ENCODE measurements around the gene ZNF182. TPM values are rescaled to one million over a fixed set of nuclear protein-coding genes. Genes with fewer than 3 reads are reported as not detected.
"Not testable (repeated sequence)": the region's sequence is repeated elsewhere in the genome, so short reads cannot be mapped to it uniquely, and the experiment has no call there.

ZNF182 gene
- total RNA-seq, 4 donors from 2014 or later, result 3.2 to 8.4 (median 5.0) TPM

DNA sequence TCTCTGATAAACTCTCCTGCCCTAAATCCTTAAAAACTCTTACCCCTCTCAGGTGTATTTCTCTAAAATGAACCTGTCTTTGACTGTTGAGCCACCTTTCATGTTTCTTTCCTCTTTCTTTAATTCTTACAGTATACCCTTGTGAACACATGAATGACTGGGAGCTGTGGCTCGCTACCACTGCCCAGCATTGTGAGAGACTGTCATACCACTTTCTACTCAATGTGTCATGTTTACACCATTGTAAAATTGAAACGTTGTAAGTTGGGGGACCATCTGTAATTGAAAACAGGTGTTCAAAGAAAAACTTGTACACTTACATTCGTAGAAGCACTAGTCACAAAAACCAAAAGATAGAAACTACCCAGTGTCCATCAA, 66.9 kb downstream of the ZNF182 start:
- H3K36me3 ChIP-seq, result no peaks in the 10 kb centered on the region
- H3K9me3 ChIP-seq, result no peaks in the 10 kb centered on the region
- H3K4me1 ChIP-seq, result no peaks in the 10 kb centered on the region
- H3K27ac ChIP-seq, result no peak overlapping the region
- H3K27me3 ChIP-seq, result no peaks in the 10 kb centered on the region
- DNase-seq, result no peak
- intact Hi-C loops (cut with DNase I; ENCODE audit: low total_unique reads), result no loop called here
- TF ChIP-seq, protein P1, sequence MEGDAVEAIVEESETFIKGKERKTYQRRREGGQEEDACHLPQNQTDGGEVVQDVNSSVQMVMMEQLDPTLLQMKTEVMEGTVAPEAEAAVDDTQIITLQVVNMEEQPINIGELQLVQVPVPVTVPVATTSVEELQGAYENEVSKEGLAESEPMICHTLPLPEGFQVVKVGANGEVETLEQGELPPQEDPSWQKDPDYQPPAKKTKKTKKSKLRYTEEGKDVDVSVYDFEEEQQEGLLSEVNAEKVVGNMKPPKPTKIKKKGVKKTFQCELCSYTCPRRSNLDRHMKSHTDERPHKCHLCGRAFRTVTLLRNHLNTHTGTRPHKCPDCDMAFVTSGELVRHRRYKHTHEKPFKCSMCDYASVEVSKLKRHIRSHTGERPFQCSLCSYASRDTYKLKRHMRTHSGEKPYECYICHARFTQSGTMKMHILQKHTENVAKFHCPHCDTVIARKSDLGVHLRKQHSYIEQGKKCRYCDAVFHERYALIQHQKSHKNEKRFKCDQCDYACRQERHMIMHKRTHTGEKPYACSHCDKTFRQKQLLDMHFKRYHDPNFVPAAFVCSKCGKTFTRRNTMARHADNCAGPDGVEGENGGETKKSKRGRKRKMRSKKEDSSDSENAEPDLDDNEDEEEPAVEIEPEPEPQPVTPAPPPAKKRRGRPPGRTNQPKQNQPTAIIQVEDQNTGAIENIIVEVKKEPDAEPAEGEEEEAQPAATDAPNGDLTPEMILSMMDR (IDR thresholded peaks at IDR 0.05), result no peak
- no peak overlapping the region for H3K4me3 ChIP-seq

DNA sequence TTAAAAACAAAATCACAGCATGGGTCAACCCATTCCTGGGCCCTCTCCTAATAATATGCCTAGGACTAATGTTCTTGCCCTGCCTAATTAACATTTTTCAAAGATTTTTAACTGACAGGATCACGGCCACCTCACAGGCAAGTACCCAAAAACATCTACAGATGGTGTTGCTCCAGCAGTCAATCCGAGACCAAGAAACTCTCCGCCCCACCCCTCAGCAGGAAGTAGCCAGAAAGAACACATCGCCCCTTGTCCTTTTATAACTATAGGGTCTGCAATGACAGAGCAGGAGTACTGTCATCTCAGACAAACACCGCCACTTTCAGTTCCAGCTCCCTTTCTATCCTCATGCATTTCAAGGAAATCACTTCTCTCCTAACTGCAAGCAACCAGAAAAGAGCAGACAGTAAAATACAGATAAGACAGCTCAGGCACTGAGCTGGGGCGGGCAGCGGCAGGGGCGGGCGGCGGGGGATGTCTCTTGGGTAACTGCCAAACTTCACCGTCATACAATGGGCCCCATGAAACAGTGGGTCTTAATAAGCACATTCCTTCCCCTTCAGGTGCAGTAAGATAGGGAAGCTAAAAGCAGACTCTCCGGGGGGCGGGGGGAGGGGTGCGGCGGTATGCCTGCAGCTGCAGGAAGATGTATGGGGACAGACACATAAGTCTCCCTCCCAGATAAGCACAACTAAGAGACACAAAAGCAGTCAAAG, 67.4 kb downstream of the ZNF182 start:
- TF ChIP-seq, protein P1 (IDR thresholded peaks at IDR 0.05), result no peak
- no peak for TF ChIP-seq POLR2A (IDR thresholded peaks at IDR 0.05)
- Histone ChIP-seq H3K27me3 (no peaks in the 10 kb centered on the region), H3K9me3 (no peaks in the 10 kb centered on the region), H3K4me1 (no peaks in the 10 kb centered on the region), H3K4me3 (no peak overlapping the region), H3K36me3 (no peaks in the 10 kb centered on the region), H3K27ac (no peak overlapping the region)
- no peak for DNase-seq
- intact Hi-C loops (cut with DNase I; ENCODE audit: low total_unique reads), result no loop called here

DNA sequence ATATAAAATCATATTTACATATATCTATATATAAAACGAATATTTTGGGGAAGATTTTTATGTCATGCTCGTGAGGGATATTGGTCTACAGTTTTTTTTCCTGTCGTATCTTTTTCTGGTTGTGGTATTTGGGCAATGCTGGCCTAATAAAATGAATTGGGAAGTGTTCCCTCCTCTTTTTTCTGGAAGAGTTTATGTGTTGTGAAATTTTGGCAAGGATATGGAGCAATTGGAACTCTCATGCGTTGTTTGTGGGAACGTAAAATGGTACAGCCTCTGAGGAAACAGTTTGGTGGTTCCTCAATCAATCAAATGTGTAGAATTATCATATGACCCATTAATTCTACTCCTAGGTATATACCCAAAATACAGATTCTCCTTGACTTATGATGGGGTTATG, 69.8 kb downstream of the ZNF182 start:
- Histone ChIP-seq H3K27me3 (no peaks in the 10 kb centered on the region), H3K36me3 (no peaks in the 10 kb centered on the region), H3K27ac (no peak overlapping the region), H3K9me3 (no peaks in the 10 kb centered on the region), H3K4me3 (no peak overlapping the region), H3K4me1 (no peaks in the 10 kb centered on the region)
- no peak for DNase-seq
- TF ChIP-seq POLR2A (IDR thresholded peaks at IDR 0.05), result no peak
- intact Hi-C loops (cut with DNase I; ENCODE audit: low total_unique reads), result no loop called here

DNA sequence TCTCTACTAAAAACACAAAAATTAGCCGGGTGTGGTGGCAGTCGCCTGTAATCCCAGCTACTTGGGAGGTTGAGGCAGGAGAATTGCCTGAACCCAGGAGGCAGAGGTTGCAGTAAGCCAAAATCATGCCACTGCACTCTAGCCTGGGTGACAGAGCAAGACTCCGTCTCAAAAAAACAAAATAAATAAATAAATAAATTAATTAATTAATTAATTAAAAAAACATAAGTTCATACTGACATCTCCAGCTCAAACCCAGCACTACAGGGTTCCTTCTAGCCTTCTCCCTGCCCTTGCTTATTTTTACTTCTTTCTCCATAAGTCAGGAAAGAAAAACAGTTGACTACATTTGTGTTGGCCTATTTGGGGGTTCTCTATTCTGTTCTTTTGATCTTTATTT, 71.8 kb downstream of the ZNF182 start:
- H3K27me3 ChIP-seq; H3K4me3 ChIP-seq; H3K4me1 ChIP-seq; DNase-seq; H3K36me3 ChIP-seq; intact Hi-C loops (cut with DNase I; ENCODE audit: low total_unique reads); H3K9me3 ChIP-seq; H3K27ac ChIP-seq: not testable (repeated sequence)

DNA sequence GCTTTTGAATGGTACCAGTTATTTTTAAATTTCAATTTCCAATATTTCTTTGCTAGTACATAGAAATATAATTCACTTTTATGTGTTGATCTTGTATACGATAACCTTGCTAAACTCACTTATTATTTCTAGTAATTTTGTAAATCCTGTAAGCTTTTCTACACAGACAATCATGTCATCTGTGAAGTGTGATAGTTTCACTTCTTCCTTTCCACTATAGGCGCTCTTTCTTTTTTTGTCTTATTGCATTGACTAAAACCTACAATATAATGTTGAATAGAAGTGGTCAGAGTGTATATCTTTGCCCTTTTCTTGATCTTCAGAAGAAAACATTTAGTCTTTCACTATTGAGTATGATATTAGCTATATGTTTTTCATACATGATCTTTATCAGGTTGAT, 76.6 kb downstream of the ZNF182 start:
- H3K27me3 ChIP-seq, result peaks cover 0 to 6% of the 10 kb centered on the region in 2 donors
- no peaks in the 10 kb centered on the region for H3K9me3 ChIP-seq
- no peaks in the 10 kb centered on the region for H3K4me1 ChIP-seq
- DNase-seq, result no peak
- H3K36me3 ChIP-seq, result no peaks in the 10 kb centered on the region
- H3K4me3 ChIP-seq, result no peak overlapping the region
- intact Hi-C loops (cut with DNase I; ENCODE audit: low total_unique reads), result no loop called here
- no peak overlapping the region for H3K27ac ChIP-seq
- TF ChIP-seq POLR2A (IDR thresholded peaks at IDR 0.05), result no peak
- TF ChIP-seq, protein P1 (IDR thresholded peaks at IDR 0.05), result no peak

Other genes starting within 250 kb of the ZNF182 start
- 10 to 100 TPM in 2 of 4 donors, 1 to 10 TPM in 2; 2.6 to 26.6 (median 9.4) TPM for gene ZNF81, start 167.1 kb downstream of the ZNF182 start, total RNA-seq
- not detected for gene SPACA5, start 3.0 kb upstream of the ZNF182 start, total RNA-seq
- 1 to 10 TPM; 1.5 to 5.9 (median 4.3) TPM for gene ZNF630, start 67.7 kb upstream of the ZNF182 start, total RNA-seq
- gene SPACA5B, start 126.6 kb upstream of the ZNF182 start, total RNA-seq, result not detected
- not detected for gene SSX5, start 192.8 kb upstream of the ZNF182 start, total RNA-seq